T47D (cell line): Measurements from ENCODE around the gene PRPF6.

Experiments used
- DNase-seq, 2 experiments: peaks; one replicate each; pipeline versions ENCODE4 v3.0.0 to v3.0.0-alpha.2; 2011 to 2012; ENCODE audit warnings: low read depth in 1 of 2, low spot score in 1 of 2
- JUND ChIP-seq: IDR thresholded peaks from 2 replicates; pipeline ENCODE4 v1.6.1; 2012; ENCODE audit warnings: low read depth
- in situ Hi-C: cut with HindIII; loops from 2 replicates; pipeline ENCODE4 v1.10.0; 2016; ENCODE audit warnings: low sequenced_read_pairs, low pct_unique_long_range_greater_than_20kb

PRPF6 gene

DNA sequence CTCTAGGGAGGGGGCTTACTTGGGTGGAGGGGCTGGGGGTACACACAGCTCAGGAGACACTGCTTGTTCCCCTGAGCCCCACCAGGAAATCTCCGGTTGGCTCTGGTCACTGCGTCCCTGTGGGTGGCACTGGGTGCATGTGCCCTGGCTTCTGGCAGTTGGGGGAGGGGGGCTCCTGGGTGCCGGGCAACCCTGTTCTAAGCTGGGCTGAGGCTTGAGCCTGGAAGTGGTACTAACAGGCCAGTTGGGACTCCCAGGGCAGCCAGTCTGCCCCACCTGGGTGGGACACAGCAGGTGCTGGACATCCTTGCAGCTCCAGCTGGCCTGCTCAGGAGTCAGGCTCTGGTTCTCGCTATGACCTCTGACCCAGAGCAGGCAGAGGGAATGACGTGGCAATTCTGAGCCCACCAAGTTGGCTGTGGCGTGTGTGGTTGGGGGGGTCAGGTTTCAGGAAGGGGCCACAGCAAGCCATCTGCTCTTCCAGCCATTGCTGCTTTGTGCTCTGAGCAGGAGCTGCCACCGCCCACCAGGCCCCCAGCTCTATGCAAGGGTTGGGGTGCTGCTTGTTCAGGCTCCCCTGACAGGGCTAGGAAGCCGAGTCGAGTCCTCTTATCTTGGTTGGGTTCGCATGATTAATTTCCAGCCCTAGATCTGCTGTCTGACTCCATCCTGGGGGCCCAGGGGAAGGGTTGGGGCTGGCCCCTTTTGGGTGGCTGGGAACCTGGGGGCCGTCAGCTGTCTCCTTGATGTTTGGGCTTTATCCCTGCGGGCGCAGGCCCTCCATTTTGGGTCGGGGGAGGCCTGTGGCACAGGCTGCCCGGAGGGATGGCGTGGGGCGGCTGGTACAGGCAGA, 55.6 kb downstream of the PRPF6 start:
- TF ChIP-seq JUND = no peak
- in situ Hi-C loops = no loop called here
- no peak for DNase-seq

DNA sequence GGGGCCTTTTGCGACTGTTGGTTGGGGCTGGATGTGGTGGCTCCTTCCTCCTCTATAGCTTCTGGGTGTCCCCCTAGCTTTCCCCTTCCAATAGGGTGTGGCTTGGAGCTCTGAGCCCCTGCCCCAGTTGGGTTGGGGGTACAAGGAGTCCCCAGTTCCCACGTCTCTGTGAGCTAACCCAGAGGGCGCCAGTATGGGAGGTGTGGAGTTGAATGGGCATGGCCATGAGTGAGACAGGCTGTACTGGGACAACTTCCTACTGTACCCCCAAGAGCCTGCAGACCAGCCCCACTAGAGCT, 56.2 kb downstream of the PRPF6 start:
- no peak for TF ChIP-seq JUND
- in situ Hi-C loops = no loop called here
- DNase-seq = no peak

DNA sequence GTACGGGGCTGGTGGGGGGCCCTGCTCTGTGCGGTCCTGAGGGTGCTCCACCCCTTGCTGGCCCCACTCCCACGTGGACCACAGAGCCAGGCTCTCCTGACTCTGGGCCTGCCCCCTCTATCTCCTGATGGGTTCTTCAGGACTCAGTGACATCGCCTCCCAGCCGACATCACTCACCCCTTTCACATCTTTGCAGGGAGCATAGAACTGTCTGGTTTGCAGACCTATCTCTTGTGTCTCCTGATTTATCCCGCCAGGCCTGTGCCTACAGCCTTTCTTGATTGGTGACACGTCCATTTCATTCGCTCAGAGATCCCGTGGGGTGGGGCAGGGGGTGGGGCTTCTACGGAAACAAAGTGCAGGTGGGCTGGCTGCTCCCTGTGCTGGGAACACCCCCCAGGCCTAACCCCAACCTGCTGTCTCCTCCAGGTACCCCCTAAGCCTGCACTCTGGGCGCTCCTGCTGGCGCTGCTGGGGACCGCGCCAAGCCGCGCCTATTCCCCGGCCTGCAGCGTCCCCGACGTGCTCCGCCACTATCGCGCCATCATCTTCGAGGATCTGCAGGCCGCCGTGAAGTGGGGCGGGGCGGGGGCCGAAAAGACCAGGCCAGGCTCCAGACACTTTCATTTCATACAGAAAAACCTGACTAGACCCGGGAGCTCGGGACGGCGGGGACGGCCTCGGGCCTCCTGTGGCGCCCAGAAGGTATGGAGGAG, 56.7 kb downstream of the PRPF6 start:
- in situ Hi-C loops = no loop called here
- DNase-seq = no peak
- no peak for TF ChIP-seq JUND

- in situ Hi-C loops = no loop called here
- DNase-seq = no peak
- no peak for TF ChIP-seq JUND
These were observed 57.3 kb downstream of the PRPF6 start for GRCh38 chr20:64038224-64038564.

GRCh38 chr20:64038565-64039292, 57.8 kb downstream of the PRPF6 start:
- no peak for TF ChIP-seq JUND
- peak; percentile 90 to 96 for DNase-seq
- in situ Hi-C loops = no loop called here

GRCh38 chr20:64039293-64040160, 58.6 kb downstream of the PRPF6 start:
- no peak for TF ChIP-seq JUND
- DNase-seq = no peak
- in situ Hi-C loops = no loop called here

DNA sequence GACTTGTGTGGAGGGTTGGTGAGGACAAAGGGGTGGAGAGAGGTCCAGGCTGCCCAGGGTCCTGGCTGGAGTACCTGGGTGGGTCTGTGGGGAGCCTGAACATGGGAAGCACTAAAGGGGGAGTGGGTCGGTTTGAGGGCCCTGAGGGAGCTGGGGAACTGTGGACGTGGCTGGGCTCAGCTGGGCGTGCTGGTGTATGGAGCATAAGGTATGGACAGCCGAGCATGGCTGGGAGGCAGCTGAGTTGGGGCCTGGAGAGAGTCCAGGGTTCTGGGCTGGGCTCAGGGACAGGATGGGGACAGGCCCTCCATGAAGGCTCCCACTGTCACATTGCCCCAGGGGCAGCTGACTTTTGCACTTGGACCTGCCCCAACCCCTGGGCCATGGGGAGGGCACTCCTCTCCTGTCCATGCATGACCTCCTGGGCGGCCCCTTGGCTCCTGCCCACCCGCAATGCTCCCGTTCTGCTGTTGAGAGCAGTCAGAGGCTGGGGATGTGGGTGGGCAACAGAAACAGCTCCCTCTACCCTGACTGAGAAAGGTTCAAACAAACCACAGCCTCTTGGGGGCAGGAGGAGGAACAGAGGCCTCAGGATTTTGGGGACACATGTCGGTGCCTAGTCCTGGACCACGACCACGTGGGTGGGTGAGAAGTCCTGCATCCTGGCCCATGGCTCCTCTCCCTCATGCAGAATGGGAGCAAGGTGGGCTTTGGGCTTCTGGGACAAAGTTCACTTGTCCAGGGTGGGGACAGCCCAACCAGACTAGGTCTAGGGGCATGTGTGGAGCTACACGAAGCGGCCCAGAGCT, 59.5 kb downstream of the PRPF6 start:
- no peak for DNase-seq
- in situ Hi-C loops = no loop called here
- no peak for TF ChIP-seq JUND

- in situ Hi-C loops = no loop called here
- no peak for TF ChIP-seq JUND
- DNase-seq = no peak
These were observed 60.3 kb downstream of the PRPF6 start for GRCh38 chr20:64041040-64041780.

GRCh38 chr20:64041781-64042053, 60.8 kb downstream of the PRPF6 start:
- in situ Hi-C loops = no loop called here
- DNase-seq = no peak
- no peak for TF ChIP-seq JUND

DNA sequence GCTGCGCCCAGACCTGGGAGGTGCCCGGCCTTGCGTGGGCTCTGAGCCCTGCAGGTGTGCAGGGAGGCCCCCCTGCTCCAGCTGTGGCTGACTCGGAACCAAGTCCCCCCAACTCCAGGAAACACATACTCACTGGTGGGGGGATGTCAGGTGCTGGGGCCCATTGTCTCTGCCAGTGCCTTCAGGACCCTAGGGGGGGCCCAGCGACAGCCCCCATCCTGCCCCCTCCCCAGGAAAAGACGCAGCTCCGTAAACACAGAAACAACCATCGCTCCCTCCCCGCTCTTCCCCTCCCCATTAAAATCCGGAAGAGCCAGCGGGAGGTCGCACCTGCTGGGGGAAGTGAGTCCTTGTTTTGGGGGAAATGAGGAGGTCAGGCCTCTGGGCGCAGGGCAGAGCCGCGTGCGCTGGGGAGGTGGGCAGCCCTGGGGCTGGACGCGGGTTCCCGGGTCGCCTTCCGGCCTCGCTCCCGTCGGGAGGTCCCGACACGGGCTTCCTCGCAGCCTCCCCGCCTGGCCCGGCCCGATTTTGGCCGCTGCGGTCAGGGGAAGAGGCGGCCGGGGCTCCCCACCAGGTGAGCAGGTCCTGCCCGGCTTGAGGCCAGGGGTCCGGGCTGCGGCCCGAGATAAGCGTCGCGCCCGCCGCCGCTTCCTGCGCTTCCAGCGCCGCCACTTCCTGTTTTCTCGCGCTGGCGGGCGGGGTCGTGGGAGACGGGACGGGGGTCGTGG, 61.3 kb downstream of the PRPF6 start:
- in situ Hi-C loops = no loop called here
- no peak for TF ChIP-seq JUND
- no peak for DNase-seq

DNA sequence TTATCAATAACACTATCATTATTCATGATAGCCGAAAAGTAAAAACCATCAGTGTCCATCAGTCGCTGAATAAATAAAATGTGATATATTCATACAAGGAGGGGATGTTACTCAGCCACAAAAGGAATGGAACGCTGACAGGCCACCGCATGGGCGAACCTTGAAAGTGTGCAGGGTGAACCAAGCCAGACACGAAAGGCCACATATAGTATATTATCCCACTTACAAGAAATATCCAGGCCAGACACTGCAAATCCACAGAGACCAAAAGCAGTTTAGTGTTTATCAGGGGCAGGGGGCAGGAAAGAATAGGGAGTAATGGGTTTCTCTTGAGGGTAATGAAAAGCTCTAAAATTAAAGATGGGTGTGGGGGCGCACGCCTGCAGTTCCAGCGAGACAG, 62.8 kb downstream of the PRPF6 start:
- no peak for TF ChIP-seq JUND
- DNase-seq = no peak
- in situ Hi-C loops = no loop called here
